Thoracic aorta (tissue), 2 donors: Measurements from ENCODE around the gene MGLL. TPM values are rescaled to one million over a fixed set of nuclear protein-coding genes. Genes with fewer than 3 reads are reported as not detected.

Source experiments
- ATAC-seq: fragments of 150-250 bp; one replicate; pipeline ENCODE4 v1.8.0; 2017; ENCODE audit warnings: low read depth; ENCODE audit not compliant: insufficient number of reproducible peaks, low FRiP score
- DNase-seq: peaks from one replicate; pipeline ENCODE4 v3.0.0-alpha.2; 2020; ENCODE audit warnings: low spot score
- H3K27ac ChIP-seq, 2 donors: fragments of 200-600 bp; sonication (generic); 1 replicate in 1 of 2; 2 replicates in 1 of 2; pipeline ENCODE4 v1.5.1; 2016; ENCODE audit warnings: mild to moderate bottlenecking in 2 of 2, moderate library complexity in 2 of 2
- H3K27me3 ChIP-seq: fragments of 200-600 bp; sonication (generic); replicated peaks from 2 replicates; pipeline ENCODE4 v1.6.0; 2016; ENCODE audit warnings: mild to moderate bottlenecking; ENCODE audit not compliant: insufficient read depth
- H3K36me3 ChIP-seq: fragments of 200-600 bp; sonication (generic); one replicate; pipeline ENCODE4 v1.5.1; 2016
- H3K4me1 ChIP-seq, 2 donors: fragments of 200-600 bp; sonication (generic); 1 replicate in 1 of 2; 2 replicates in 1 of 2; pipeline versions ENCODE4 v1.5.1 to v1.6.0; 2016; ENCODE audit warnings: low read depth in 2 of 2, mild to moderate bottlenecking in 1 of 2; ENCODE audit not compliant: control insufficient read depth in 1 of 2
- H3K4me3 ChIP-seq: fragments of 200-600 bp; sonication (generic); 2 replicates; pipeline ENCODE4 v1.5.1; 2016; ENCODE audit warnings: mild to moderate bottlenecking
- H3K9me3 ChIP-seq: fragments of 200-600 bp; sonication (generic); 2 replicates; pipeline ENCODE4 v1.5.1; 2016
- total RNA-seq, 2 donors: library from RNA; depleted of rRNA; stranded (reverse); fragments of >200 nt; gene quantifications; one replicate each; pipeline versions ENCODE4 v1.1.0 to v1.2.3, GENCODE V29; 2016
- TF ChIP-seq, protein P1 (sequence below): fragments of 200-600 bp; sonication (generic); IDR thresholded peaks from one replicate; pipeline ENCODE4 v1.5.1; 2019; ENCODE audit warnings: antibody characterized with exemption

Gene MGLL
- total RNA-seq, 2 donors from 2014 or later: 57.6 to 71.8 TPM

- no peak overlapping the region for H3K27ac ChIP-seq
- TF ChIP-seq, protein P1, sequence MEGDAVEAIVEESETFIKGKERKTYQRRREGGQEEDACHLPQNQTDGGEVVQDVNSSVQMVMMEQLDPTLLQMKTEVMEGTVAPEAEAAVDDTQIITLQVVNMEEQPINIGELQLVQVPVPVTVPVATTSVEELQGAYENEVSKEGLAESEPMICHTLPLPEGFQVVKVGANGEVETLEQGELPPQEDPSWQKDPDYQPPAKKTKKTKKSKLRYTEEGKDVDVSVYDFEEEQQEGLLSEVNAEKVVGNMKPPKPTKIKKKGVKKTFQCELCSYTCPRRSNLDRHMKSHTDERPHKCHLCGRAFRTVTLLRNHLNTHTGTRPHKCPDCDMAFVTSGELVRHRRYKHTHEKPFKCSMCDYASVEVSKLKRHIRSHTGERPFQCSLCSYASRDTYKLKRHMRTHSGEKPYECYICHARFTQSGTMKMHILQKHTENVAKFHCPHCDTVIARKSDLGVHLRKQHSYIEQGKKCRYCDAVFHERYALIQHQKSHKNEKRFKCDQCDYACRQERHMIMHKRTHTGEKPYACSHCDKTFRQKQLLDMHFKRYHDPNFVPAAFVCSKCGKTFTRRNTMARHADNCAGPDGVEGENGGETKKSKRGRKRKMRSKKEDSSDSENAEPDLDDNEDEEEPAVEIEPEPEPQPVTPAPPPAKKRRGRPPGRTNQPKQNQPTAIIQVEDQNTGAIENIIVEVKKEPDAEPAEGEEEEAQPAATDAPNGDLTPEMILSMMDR: no peak
Measured at GRCh38 chr3:127839099-127839498, 16.8 kb upstream of the MGLL start.

DNA sequence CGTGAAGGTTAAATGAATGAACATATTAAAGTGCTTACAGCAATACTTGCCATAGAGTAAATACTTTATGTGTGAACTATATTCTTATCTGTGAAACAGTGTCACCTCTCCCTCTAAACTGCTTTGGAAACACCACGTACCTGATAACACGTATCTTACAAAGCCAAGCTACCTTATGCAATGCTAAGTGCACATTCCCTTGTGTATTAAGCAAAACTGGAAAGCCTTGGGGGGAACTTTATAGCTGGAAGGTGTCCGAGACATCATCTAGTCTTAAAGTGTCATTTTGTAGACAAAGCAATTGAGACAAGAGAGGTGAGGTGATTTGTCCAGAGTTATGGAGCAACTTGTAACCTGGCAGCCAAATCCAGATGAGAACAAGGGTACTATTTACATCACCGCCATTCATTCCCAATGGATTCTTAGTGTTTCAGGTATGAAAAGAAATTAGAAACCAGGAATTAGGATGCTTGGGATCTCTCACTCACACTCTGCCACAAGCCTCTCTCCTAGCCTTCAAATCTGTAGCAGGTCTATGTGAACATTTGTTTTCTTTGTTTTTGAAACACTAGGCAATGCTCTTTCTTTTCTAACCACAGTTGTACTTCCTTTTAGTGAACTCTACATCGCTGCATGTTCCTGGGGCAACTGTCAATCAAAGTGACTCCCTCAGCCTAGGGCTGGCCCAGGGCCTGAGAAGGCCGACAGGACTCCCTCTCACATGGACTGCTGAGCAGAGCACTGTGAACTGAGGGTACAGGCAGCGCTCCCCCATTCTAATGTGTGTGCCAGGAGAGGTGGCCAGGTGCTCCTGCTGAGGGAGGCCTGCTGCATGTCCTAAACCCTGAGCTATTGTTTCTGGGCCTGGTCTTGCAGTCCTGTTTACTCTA, 13.9 kb upstream of the MGLL start:
- ATAC-seq: no peak
- H3K4me3 ChIP-seq: no peak overlapping the region
- H3K27me3 ChIP-seq: no peaks in the 10 kb centered on the region
- H3K27ac ChIP-seq: no peak overlapping the region
- no peaks in the 10 kb centered on the region for H3K9me3 ChIP-seq
- H3K4me1 ChIP-seq: no peaks in the 10 kb centered on the region
- no peaks in the 10 kb centered on the region for H3K36me3 ChIP-seq
- DNase-seq: no peak
- TF ChIP-seq, protein P1: no peak

More at GRCh38 chr3:127839099-127839498, 16.8 kb upstream of the MGLL start:
- Histone ChIP-seq H3K27me3 (no peaks in the 10 kb centered on the region), H3K4me3 (no peak overlapping the region), H3K9me3 (no peaks in the 10 kb centered on the region), H3K4me1 (no peaks in the 10 kb centered on the region), H3K36me3 (no peaks in the 10 kb centered on the region)
- ATAC-seq (no peak), DNase-seq (no peak)

DNA sequence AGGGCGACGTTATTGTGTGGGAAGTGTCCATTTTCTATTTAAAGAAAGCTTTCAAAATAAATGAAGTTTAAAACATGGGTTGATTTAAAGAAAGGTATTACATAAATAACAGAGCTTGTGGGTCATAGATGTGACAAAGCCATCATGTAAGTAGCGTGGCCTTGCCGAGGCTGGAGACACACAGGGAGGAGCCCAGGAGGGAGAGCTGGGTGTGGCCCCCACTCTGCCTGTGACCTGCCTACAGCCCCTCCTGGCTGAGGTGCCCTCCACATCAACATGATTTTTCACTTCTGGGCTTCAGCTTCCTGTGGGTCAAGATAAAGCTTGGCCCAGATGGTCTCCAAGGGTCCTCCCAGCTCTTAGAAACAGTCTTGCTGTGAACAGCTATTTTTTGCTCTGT, 12.5 kb upstream of the MGLL start:
- Histone ChIP-seq H3K4me3 (no peak overlapping the region), H3K9me3 (peaks cover 6% of the 10 kb centered on the region), H3K4me1 (no peaks in the 10 kb centered on the region), H3K27me3 (no peaks in the 10 kb centered on the region), H3K27ac (no peak overlapping the region), H3K36me3 (no peaks in the 10 kb centered on the region)
- ATAC-seq: no peak
- no peak for DNase-seq
- TF ChIP-seq, protein P1: no peak

GRCh38 chr3:127833281-127834032, 11.1 kb upstream of the MGLL start:
- no peaks in the 10 kb centered on the region for H3K36me3 ChIP-seq
- TF ChIP-seq, protein P1: no peak
- ATAC-seq: no peak

DNA sequence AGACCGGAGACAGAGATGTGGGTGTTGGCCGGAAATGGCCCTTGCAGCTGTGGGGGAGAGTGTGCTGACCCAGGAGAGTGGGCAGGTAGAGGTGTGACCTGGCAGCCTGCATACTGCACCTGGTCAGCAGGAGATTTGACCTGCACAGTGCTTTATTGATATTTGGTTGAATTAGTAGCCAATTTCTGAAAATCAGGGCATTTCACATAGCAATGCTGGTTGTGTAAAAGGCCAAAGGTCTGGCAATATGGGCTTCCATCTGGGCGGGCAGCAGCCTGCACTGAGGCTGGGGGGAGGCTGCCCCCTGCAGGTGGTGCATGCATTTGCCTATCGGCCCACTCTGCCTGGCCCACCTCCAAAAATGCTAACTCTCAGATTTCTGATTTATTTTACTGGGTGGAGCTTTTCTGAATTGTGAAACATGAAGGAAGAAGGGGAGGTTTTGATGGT, 9.4 kb upstream of the MGLL start:
- H3K27ac ChIP-seq: no peak overlapping the region
- H3K27me3 ChIP-seq: no peaks in the 10 kb centered on the region
- H3K36me3 ChIP-seq: no peaks in the 10 kb centered on the region
- no peak overlapping the region for H3K4me3 ChIP-seq
- ATAC-seq (no peak), DNase-seq (no peak)
- TF ChIP-seq, protein P1: peak; percentile 40
- H3K9me3 ChIP-seq: peaks cover 14% of the 10 kb centered on the region
- H3K4me1 ChIP-seq: no peaks in the 10 kb centered on the region

More at GRCh38 chr3:127833281-127834032, 11.1 kb upstream of the MGLL start:
- no peak overlapping the region for H3K27ac ChIP-seq
- no peak for DNase-seq
- H3K27me3 ChIP-seq: no peaks in the 10 kb centered on the region
- H3K9me3 ChIP-seq: peaks cover 14% of the 10 kb centered on the region
- no peaks in the 10 kb centered on the region for H3K4me1 ChIP-seq
- H3K4me3 ChIP-seq: no peak overlapping the region
